Measurements from ENCODE around the gene APLP2.

DNA sequence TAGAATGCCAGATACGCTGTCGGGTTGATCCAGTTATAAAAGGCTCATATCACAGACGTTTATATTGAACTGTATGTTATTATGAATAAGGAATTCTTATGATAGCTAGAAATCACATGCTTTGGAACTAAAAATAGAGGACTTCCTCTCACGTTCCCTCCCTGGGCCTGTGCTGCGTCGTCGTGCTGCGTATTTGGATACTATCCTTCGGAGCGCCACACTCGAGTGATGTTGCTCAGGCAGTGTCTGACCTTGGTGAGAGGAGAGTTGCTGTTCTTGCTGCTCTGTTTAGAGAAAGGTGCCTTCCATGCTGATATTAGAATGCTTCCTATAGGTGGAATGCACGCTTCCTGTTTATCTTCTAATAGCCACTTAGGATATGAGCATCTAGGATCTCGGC, 69.7 kb downstream of the APLP2 start:
- TF ChIP-seq, protein P1, sequence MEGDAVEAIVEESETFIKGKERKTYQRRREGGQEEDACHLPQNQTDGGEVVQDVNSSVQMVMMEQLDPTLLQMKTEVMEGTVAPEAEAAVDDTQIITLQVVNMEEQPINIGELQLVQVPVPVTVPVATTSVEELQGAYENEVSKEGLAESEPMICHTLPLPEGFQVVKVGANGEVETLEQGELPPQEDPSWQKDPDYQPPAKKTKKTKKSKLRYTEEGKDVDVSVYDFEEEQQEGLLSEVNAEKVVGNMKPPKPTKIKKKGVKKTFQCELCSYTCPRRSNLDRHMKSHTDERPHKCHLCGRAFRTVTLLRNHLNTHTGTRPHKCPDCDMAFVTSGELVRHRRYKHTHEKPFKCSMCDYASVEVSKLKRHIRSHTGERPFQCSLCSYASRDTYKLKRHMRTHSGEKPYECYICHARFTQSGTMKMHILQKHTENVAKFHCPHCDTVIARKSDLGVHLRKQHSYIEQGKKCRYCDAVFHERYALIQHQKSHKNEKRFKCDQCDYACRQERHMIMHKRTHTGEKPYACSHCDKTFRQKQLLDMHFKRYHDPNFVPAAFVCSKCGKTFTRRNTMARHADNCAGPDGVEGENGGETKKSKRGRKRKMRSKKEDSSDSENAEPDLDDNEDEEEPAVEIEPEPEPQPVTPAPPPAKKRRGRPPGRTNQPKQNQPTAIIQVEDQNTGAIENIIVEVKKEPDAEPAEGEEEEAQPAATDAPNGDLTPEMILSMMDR (conservative IDR thresholded peaks at IDR 0.05), result no peak
- no peak for TF ChIP-seq EZH2 (IDR thresholded peaks at IDR 0.05; ENCODE audit: low read depth)

Measured in PC-9 (cell line).